Spinal cord (tissue), 10 donors: ENCODE measurements around the gene RAPGEF5. TPM values are rescaled to one million over a fixed set of nuclear protein-coding genes. Genes with fewer than 3 reads are reported as not detected.

Experiments
- DNase-seq, 6 donors: peaks; one replicate each; pipeline versions ENCODE4 v3.0.0 to v3.0.0-alpha.2; 2013 to 2015; ENCODE audit warnings: low spot score in 6 of 6, low read depth in 4 of 6
- H3K27ac ChIP-seq: one replicate; pipeline ENCODE4 v1.5.1; 2013; ENCODE audit warnings: low read depth, low read length, control low read depth
- H3K27me3 ChIP-seq: one replicate; pipeline ENCODE4 v1.6.1; 2013; ENCODE audit warnings: low read length; ENCODE audit not compliant: control insufficient read depth, insufficient read depth
- H3K36me3 ChIP-seq: one replicate; pipeline ENCODE4 v1.6.1; 2013; ENCODE audit warnings: low read length; ENCODE audit not compliant: control insufficient read depth, insufficient read depth
- H3K4me1 ChIP-seq: one replicate; pipeline ENCODE4 v1.6.1; 2013; ENCODE audit warnings: low read length; ENCODE audit not compliant: control insufficient read depth, insufficient read depth
- H3K4me3 ChIP-seq: one replicate; pipeline ENCODE4 v1.5.1; 2013; ENCODE audit warnings: low read depth, low read length, control low read depth
- H3K9me3 ChIP-seq: one replicate; pipeline ENCODE4 v1.6.1; 2013; ENCODE audit warnings: low read length; ENCODE audit not compliant: control insufficient read depth, insufficient read depth
- WGBS: methylation state at CpG from one replicate; pipeline ENCODE4 v1.1.5; 2013; ENCODE audit warnings: missing lambda C conversion rate; ENCODE audit not compliant: insufficient coverage; 5-methylcytosine and 5-hydroxymethylcytosine counted together
- polyA plus RNA-seq, 2 donors: library from polyadenylated mRNA; unstranded; fragments of 120-200 nt; gene quantifications; one replicate each; pipeline ENCODE4 v1.2.1, GENCODE V29; 2013; ENCODE audit not compliant: insufficient read length in 2 of 2
- total RNA-seq, 2 donors: library from RNA; depleted of rRNA in 1 of 2; stranded (reverse); fragments of 120-200 nt in 1 of 2; fragments of >200 nt in 1 of 2; gene quantifications; one replicate each; pipeline versions ENCODE4 v1.2.3 to v1.2.4, GENCODE V29; 2013 to 2014
- donor health status: healthy.

The RAPGEF5 gene
- total and polyA plus RNA-seq, 4 donors = 19.5 to 121 (median 48.8) TPM

- Histone ChIP-seq H3K27me3 (no peaks in the 10 kb centered on the region), H3K27ac (no peak overlapping the region), H3K4me3 (no peak overlapping the region), H3K36me3 (no peaks in the 10 kb centered on the region), H3K9me3 (no peaks in the 10 kb centered on the region), H3K4me1 (no peaks in the 10 kb centered on the region)
- no peak for DNase-seq
- WGBS = no CpG with 5 or more reads among the region's 1 CpG
Measured at GRCh38 chr7:22207724-22208225, 149.2 kb downstream of the RAPGEF5 start.

GRCh38 chr7:22205631-22206030 is 151.3 kb downstream of the RAPGEF5 start:
- Histone ChIP-seq H3K36me3 (no peaks in the 10 kb centered on the region), H3K4me1 (no peaks in the 10 kb centered on the region), H3K4me3 (no peak overlapping the region), H3K27ac (no peak overlapping the region), H3K9me3 (no peaks in the 10 kb centered on the region), H3K27me3 (no peaks in the 10 kb centered on the region)
- no peak for DNase-seq

- WGBS = 100% methylated on average over 1 of the region's 4 CpGs
- H3K4me3 ChIP-seq = no peak overlapping the region
- no peak for DNase-seq
- H3K4me1 ChIP-seq = no peaks in the 10 kb centered on the region
- H3K27me3 ChIP-seq = no peaks in the 10 kb centered on the region
- no peaks in the 10 kb centered on the region for H3K9me3 ChIP-seq
- no peak overlapping the region for H3K27ac ChIP-seq
- H3K36me3 ChIP-seq = no peaks in the 10 kb centered on the region
Measured at GRCh38 chr7:22204312-22204711, 152.6 kb downstream of the RAPGEF5 start.

GRCh38 chr7:22202141-22202540 is 154.8 kb downstream of the RAPGEF5 start:
- WGBS = 94% methylated on average over 1 of the region's 1 CpG
- no peaks in the 10 kb centered on the region for H3K9me3 ChIP-seq
- DNase-seq = no peak
- H3K4me1 ChIP-seq = no peaks in the 10 kb centered on the region
- H3K4me3 ChIP-seq = no peak overlapping the region
- no peak overlapping the region for H3K27ac ChIP-seq
- no peaks in the 10 kb centered on the region for H3K27me3 ChIP-seq
- no peaks in the 10 kb centered on the region for H3K36me3 ChIP-seq

DNA sequence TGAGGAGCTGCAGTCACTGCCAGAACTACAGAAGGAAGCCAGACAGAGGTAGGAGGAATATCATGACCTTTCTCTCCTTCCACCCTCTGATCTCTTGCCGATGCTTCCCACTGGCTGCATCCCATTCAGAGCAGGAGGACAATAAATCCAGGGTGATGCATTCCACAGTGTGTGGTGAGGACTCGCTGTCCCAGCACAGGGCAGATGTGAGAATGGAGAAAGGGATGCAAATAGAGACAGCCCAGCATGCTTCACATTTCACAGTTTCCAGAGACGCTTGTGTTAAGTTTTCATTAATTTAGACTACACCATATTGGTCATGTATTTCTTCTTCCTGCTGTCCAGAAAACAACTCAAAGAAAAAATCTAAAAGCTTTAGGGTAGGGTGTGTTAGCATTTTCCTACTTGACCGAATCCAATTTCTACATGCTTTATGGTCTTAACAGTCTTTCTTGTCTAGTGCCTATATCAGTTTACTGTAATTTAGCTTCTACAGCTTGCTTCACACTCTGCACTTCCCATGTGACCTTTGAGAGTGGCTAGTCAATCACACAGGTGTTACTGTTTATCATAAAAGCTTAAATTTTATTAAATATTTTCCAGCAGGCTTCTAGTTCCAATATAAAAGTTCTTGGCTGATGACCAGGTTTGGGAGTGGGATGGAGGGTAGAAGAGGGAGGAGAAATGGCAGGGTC is 155.6 kb downstream of the RAPGEF5 start:
- no peak for DNase-seq
- Histone ChIP-seq H3K4me3 (no peak overlapping the region), H3K27me3 (no peaks in the 10 kb centered on the region), H3K9me3 (no peaks in the 10 kb centered on the region), H3K4me1 (no peaks in the 10 kb centered on the region), H3K27ac (no peak overlapping the region), H3K36me3 (no peaks in the 10 kb centered on the region)
- WGBS = no CpG with 5 or more reads among the region's 4 CpGs

- H3K36me3 ChIP-seq = no peaks in the 10 kb centered on the region
- no peaks in the 10 kb centered on the region for H3K4me1 ChIP-seq
- no peaks in the 10 kb centered on the region for H3K27me3 ChIP-seq
- H3K4me3 ChIP-seq = no peak overlapping the region
- H3K27ac ChIP-seq = no peak overlapping the region
- DNase-seq = peak in 1 of 6 donors; percentile 36
- no peaks in the 10 kb centered on the region for H3K9me3 ChIP-seq
Measured at GRCh38 chr7:22200777-22201176, 156.2 kb downstream of the RAPGEF5 start.

- H3K27ac ChIP-seq = no peak overlapping the region
- no peaks in the 10 kb centered on the region for H3K4me1 ChIP-seq
- WGBS = no CpG with 5 or more reads among the region's 4 CpGs
- H3K4me3 ChIP-seq = no peak overlapping the region
- no peaks in the 10 kb centered on the region for H3K9me3 ChIP-seq
- no peaks in the 10 kb centered on the region for H3K36me3 ChIP-seq
- no peaks in the 10 kb centered on the region for H3K27me3 ChIP-seq
- no peak for DNase-seq
Measured at GRCh38 chr7:22200238-22200637, 156.7 kb downstream of the RAPGEF5 start.

DNA sequence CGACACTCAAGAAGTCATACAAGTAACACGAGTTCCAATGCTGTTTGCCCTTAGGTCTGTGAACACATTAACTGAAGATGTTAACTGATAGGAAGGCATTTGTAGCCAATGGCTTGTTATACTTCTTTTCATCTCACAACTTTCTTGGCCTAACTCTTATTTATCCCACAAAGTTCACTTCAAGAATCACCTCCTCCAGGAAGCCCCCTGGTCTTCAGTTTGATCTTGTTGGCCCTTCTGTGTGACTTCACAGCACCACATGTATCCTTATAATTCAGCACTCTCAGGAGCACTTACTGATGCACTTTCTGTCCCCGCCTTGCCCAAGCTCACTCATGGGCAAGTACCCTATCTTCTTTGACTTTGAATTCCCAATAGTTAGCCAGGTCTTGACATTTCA is 159.6 kb downstream of the RAPGEF5 start:
- no peaks in the 10 kb centered on the region for H3K9me3 ChIP-seq
- DNase-seq = no peak
- no peaks in the 10 kb centered on the region for H3K36me3 ChIP-seq
- 100% methylated on average over 1 of the region's 3 CpGs for WGBS
- H3K27me3 ChIP-seq = no peaks in the 10 kb centered on the region
- H3K27ac ChIP-seq = no peak overlapping the region
- H3K4me1 ChIP-seq = peaks cover 11% of the 10 kb centered on the region
- H3K4me3 ChIP-seq = no peak overlapping the region

- Histone ChIP-seq H3K36me3 (no peaks in the 10 kb centered on the region), H3K4me3 (no peak overlapping the region), H3K27me3 (no peaks in the 10 kb centered on the region), H3K27ac (no peak overlapping the region), H3K9me3 (no peaks in the 10 kb centered on the region), H3K4me1 (peaks cover 11% of the 10 kb centered on the region)
- DNase-seq = no peak
- 88% methylated on average over 6 of the region's 6 CpGs for WGBS
Measured at GRCh38 chr7:22196429-22196828, 160.5 kb downstream of the RAPGEF5 start.

- no peaks in the 10 kb centered on the region for H3K36me3 ChIP-seq
- no peak overlapping the region for H3K27ac ChIP-seq
- peaks cover 11% of the 10 kb centered on the region for H3K4me1 ChIP-seq
- DNase-seq = peak in 1 of 6 donors; percentile 67
- H3K27me3 ChIP-seq = no peaks in the 10 kb centered on the region
- H3K4me3 ChIP-seq = no peak overlapping the region
- WGBS = 17% methylated on average over 1 of the region's 9 CpGs
- no peaks in the 10 kb centered on the region for H3K9me3 ChIP-seq
Measured at GRCh38 chr7:22195397-22196172, 161.4 kb downstream of the RAPGEF5 start.
